KG1 (cell line): ENCODE measurements around the gene TSR2.

ENCODE experiments used
- DNase-seq: peaks from one replicate; lab custom pipeline; 2025; lab: John Stamatoyannopoulos, UW

The TSR2 gene

GRCh38 chrX:54439960-54440871 lies at the start of gene TSR2:
Gene TSR2, plus strand, starts transcription at chrX:54440404. Its CDS starts 18 bp downstream, at chrX:54440422.
- peak; percentile 45 for DNase-seq

GRCh38 chrX:54397113-54397512 lies 43.1 kb upstream of the TSR2 start:
- no peak for DNase-seq

GRCh38 chrX:54407266-54407665 lies 32.9 kb upstream of the TSR2 start:
- no peak for DNase-seq

GRCh38 chrX:54411732-54412131 lies 28.5 kb upstream of the TSR2 start:
- no peak for DNase-seq

- DNase-seq = peak; percentile 0
Observed at GRCh38 chrX:54413753-54414152, 26.5 kb upstream of the TSR2 start.

- DNase-seq = no peak
Observed at GRCh38 chrX:54415534-54416350, 24.5 kb upstream of the TSR2 start.

GRCh38 chrX:54416965-54417364 lies 23.2 kb upstream of the TSR2 start:
- no peak for DNase-seq

- no peak for DNase-seq
Observed at GRCh38 chrX:54419559-54420302, 20.5 kb upstream of the TSR2 start.

GRCh38 chrX:54422168-54422567 lies 18.0 kb upstream of the TSR2 start:
- DNase-seq = no peak

GRCh38 chrX:54423161-54423888 lies 16.9 kb upstream of the TSR2 start:
- DNase-seq = no peak

GRCh38 chrX:54427837-54428424 lies 12.3 kb upstream of the TSR2 start:
- no peak for DNase-seq

- no peak for DNase-seq
Observed at GRCh38 chrX:54430519-54430918, 9.7 kb upstream of the TSR2 start.

GRCh38 chrX:54435121-54435520 lies 5.1 kb upstream of the TSR2 start:
- no peak for DNase-seq

GRCh38 chrX:54442790-54443189 lies 2.6 kb downstream of the TSR2 start:
- no peak for DNase-seq

GRCh38 chrX:54444752-54445151 lies 4.5 kb downstream of the TSR2 start:
- DNase-seq = no peak

GRCh38 chrX:54446084-54446483 lies 5.9 kb downstream of the TSR2 start:
- DNase-seq = no peak

- DNase-seq = no peak
Observed at GRCh38 chrX:54447461-54447860, 7.3 kb downstream of the TSR2 start.

GRCh38 chrX:54449929-54450328 lies 9.7 kb downstream of the TSR2 start:
- no peak for DNase-seq

GRCh38 chrX:54452920-54453319 lies 12.7 kb downstream of the TSR2 start:
- DNase-seq = no peak

GRCh38 chrX:54470054-54470760 lies 30.0 kb downstream of the TSR2 start:
- DNase-seq = no peak
